Subcutaneous adipose tissue (tissue), 4 donors: ENCODE data around the gene ARHGAP44. TPM values are rescaled to one million over a fixed set of nuclear protein-coding genes. Genes with fewer than 3 reads are reported as not detected.

Experiments
- CTCF ChIP-seq: fragments of 450-650 bp; IDR thresholded peaks from one replicate; pipeline ENCODE4 v1.5.1; 2016; ENCODE audit warnings: low read depth, mild to moderate bottlenecking, control low read depth, antibody characterized with exemption, moderate library complexity
- total RNA-seq, 4 donors: library from RNA; depleted of rRNA; stranded (reverse); fragments of >200 nt; gene quantifications; one replicate each; pipeline ENCODE4 v1.1.0, GENCODE V29; 2016

ARHGAP44 gene
- total RNA-seq, 4 donors from 2014 or later: 1.3 to 3.4 (median 1.9) TPM

- no peak for TF ChIP-seq CTCF
Measured at GRCh38 chr17:12959441-12959840, 170.1 kb downstream of the ARHGAP44 start.

DNA sequence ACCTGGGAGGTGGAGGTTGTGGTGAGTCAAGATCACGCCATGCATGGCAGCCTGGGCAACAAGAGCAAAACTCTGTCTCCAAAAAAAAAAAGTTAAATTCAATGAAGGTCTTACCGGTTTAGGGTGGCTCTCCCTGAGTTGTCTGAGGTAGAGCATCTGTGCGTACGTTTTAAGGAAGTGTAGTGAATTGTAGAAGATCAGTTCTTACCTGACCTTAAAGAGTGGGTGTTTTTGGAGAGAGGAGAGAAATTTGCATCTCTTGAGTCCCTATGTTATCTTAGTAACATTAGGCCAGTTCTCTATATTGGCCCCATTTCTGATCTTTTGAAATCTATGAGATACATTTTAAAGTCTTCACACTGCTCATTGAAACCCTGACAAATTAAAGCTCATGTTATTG is 172.4 kb downstream of the ARHGAP44 start:
- no peak for TF ChIP-seq CTCF

DNA sequence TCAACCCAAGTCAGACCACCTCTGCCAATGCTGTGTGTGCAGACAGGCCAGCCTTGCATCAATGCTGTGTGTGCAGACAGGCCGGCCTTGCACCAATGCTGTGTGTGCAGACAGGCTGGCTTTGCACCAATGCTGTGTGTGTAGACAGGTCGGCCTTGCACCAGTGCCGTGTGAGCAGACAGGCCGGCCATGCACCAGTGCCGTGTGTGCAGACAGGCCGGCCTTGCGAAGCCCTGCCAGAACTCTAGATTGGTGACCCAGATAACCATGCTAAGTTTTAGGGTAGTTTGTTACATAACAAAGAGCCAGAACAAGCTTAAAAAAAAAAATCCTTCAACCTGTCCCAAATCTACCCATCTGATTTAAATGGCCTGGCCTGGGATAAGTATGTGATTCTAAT is 174.2 kb downstream of the ARHGAP44 start:
- TF ChIP-seq CTCF: no peak

DNA sequence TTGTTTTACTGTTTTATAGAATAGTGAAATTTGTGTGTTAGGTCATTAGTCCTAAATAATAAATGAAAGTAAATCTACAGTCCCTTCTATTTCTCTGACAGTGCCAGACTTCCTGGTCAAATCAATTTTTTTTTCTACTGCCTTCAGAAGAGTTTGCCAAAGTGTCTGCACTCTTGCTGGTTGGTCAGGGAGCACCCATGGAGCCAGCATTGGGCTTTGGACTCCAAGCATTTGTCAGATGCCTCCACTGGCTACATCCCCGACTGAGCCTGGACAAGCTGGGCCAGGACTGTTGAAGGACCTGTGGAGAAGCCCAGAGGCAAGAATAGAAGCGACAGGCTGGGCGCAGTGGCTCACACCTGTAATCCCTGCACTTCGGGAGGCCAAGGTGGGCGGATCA is 174.9 kb downstream of the ARHGAP44 start:
- TF ChIP-seq CTCF: no peak

GRCh38 chr17:12964840-12965239 is 175.5 kb downstream of the ARHGAP44 start:
- no peak for TF ChIP-seq CTCF

- TF ChIP-seq CTCF: no peak
Measured at GRCh38 chr17:12965988-12966387, 176.7 kb downstream of the ARHGAP44 start.

- TF ChIP-seq CTCF: no peak
Measured at GRCh38 chr17:12966413-12966812, 177.1 kb downstream of the ARHGAP44 start.
